Neural cell (in vitro differentiated cells): ENCODE measurements around the gene HIPK1. TPM values are rescaled to one million over a fixed set of nuclear protein-coding genes. Genes with fewer than 3 reads are reported as not detected.
A peak's percentile ranks its signal among the peaks of the same experiment; 100 is the strongest.

Source experiments
- H2AFZ ChIP-seq: fragments of 200-600, 300-800 bp; sonication (generic), shearing (Covaris generic); 2 replicates; pipeline ENCODE4 v1.6.0; 2014; ENCODE audit warnings: low read depth, mild to moderate bottlenecking, antibody characterized with exemption, low read length, moderate library complexity
- H3F3A ChIP-seq: fragments of 200-600 bp; shearing (Covaris generic); 2 replicates; pipeline ENCODE4 v1.6.1; 2016; ENCODE audit warnings: mild to moderate bottlenecking, moderate library complexity, mixed read lengths, antibody characterized with exemption, low read length; ENCODE audit not compliant: insufficient read depth, poor library complexity, severe bottlenecking
- H3K27ac ChIP-seq: fragments of 200-600, 300-800 bp; sonication (generic), shearing (Covaris generic); 2 replicates; pipeline ENCODE4 v1.5.1; 2014; ENCODE audit warnings: mild to moderate bottlenecking, low read length, moderate library complexity
- H3K27me3 ChIP-seq: fragments of 300-800, 200-600 bp; sonication (generic), shearing (Covaris generic); 2 replicates; pipeline ENCODE4 v1.6.0; 2014; ENCODE audit warnings: mild to moderate bottlenecking, low read depth, low read length, moderate library complexity; ENCODE audit not compliant: insufficient read depth
- H3K36me3 ChIP-seq: fragments of 300-800, 200-600 bp; sonication (generic), shearing (Covaris generic); 2 replicates; pipeline ENCODE4 v1.5.1; 2014; ENCODE audit warnings: mild to moderate bottlenecking, antibody characterized with exemption, low read length, moderate library complexity; ENCODE audit not compliant: insufficient read depth
- H3K4me2 ChIP-seq: fragments of 300-800, 200-600 bp; sonication (generic), shearing (Covaris generic); 2 replicates; pipeline ENCODE4 v1.6.0; 2014; ENCODE audit warnings: mild to moderate bottlenecking, low read length
- H3K4me3 ChIP-seq: fragments of 300-800, 200-600 bp; sonication (generic), shearing (Covaris generic); 2 replicates; pipeline ENCODE4 v1.5.1; 2014; ENCODE audit warnings: mild to moderate bottlenecking, low read length, moderate library complexity
- H3K79me2 ChIP-seq: fragments of 200-600 bp; shearing (Covaris generic); replicated peaks from 2 replicates; pipeline ENCODE4 v1.6.0; 2014; ENCODE audit warnings: mild to moderate bottlenecking, low read length, moderate library complexity; ENCODE audit not compliant: insufficient read depth
- H3K9ac ChIP-seq: fragments of 300-800, 200-600 bp; sonication (generic), shearing (Covaris generic); 2 replicates; pipeline ENCODE4 v1.6.1; 2016; ENCODE audit warnings: mild to moderate bottlenecking, low read length, mixed read lengths
- H3K9me2 ChIP-seq: fragments of 200-600 bp; shearing (Covaris generic); 2 replicates; pipeline ENCODE4 v1.6.1; 2016; ENCODE audit warnings: mild to moderate bottlenecking, low read length, mixed read lengths; ENCODE audit not compliant: insufficient read depth
- H3K9me3 ChIP-seq: fragments of 200-600, 300-800 bp; sonication (generic), shearing (Covaris generic); 2 replicates; pipeline ENCODE4 v1.6.1; 2016; ENCODE audit warnings: mild to moderate bottlenecking, mixed run types, low read length, moderate library complexity, mixed read lengths
- H4K20me1 ChIP-seq: fragments of 200-600 bp; shearing (Covaris generic); 2 replicates; pipeline ENCODE4 v1.6.1; 2016; ENCODE audit warnings: mild to moderate bottlenecking, mixed run types; ENCODE audit not compliant: insufficient read depth
- EP300 ChIP-seq: fragments of 450-650 bp; conservative IDR thresholded peaks from 2 replicates; pipeline ENCODE4 v1.6.1; 2014; ENCODE audit warnings: antibody characterized with exemption, mild to moderate bottlenecking, moderate library complexity; ENCODE audit not compliant: poor library complexity, severe bottlenecking
- EZH2 ChIP-seq: fragments of 200-600, 300-800 bp; shearing (Covaris generic), sonication (generic); IDR thresholded peaks from 2 replicates; pipeline ENCODE4 v1.6.1; 2014; ENCODE audit warnings: antibody characterized with exemption, low read length, borderline replicate concordance, mild to moderate bottlenecking; ENCODE audit not compliant: insufficient read depth, poor library complexity, severe bottlenecking
- MXI1 ChIP-seq: fragments of 450-650 bp; conservative IDR thresholded peaks from 2 replicates; pipeline ENCODE4 v1.6.1; 2014; ENCODE audit warnings: antibody characterized with exemption, mild to moderate bottlenecking; ENCODE audit not compliant: poor library complexity, severe bottlenecking
- POLR2AphosphoS5 ChIP-seq: IDR thresholded peaks from 2 replicates; pipeline ENCODE4 v1.6.1; 2012
- RAD21 ChIP-seq: fragments of 450-650 bp; conservative IDR thresholded peaks from 2 replicates; pipeline ENCODE4 v1.6.1; 2014; ENCODE audit warnings: antibody characterized with exemption, mild to moderate bottlenecking, moderate library complexity
- SMC3 ChIP-seq: fragments of 450-650 bp; conservative IDR thresholded peaks from 2 replicates; pipeline ENCODE4 v1.6.1; 2014; ENCODE audit warnings: antibody characterized with exemption, mild to moderate bottlenecking, moderate library complexity; ENCODE audit not compliant: poor library complexity
- TAF1 ChIP-seq: IDR thresholded peaks from 2 replicates; pipeline ENCODE4 v1.6.1; 2012; ENCODE audit warnings: low read depth
- polyA plus RNA-seq: library from polyadenylated mRNA; depleted of rRNA; stranded (reverse); fragments of >200 nt; gene quantifications from 2 replicates; pipeline ENCODE4 v1.2.3, GENCODE V29; 2014
- TF ChIP-seq, protein P1 (sequence below): fragments of 450-650 bp; IDR thresholded peaks from 2 replicates; pipeline ENCODE4 v1.5.1; 2014; ENCODE audit warnings: antibody characterized with exemption, mild to moderate bottlenecking, moderate library complexity; ENCODE audit not compliant: poor library complexity, severe bottlenecking
- TF ChIP-seq, protein P2 (sequence below): IDR thresholded peaks from 2 replicates; pipeline ENCODE4 v1.6.1; 2012; ENCODE audit warnings: borderline replicate concordance

HIPK1 gene
- polyA plus RNA-seq, 1 donor from 2014 or later, result 22.9 TPM

DNA sequence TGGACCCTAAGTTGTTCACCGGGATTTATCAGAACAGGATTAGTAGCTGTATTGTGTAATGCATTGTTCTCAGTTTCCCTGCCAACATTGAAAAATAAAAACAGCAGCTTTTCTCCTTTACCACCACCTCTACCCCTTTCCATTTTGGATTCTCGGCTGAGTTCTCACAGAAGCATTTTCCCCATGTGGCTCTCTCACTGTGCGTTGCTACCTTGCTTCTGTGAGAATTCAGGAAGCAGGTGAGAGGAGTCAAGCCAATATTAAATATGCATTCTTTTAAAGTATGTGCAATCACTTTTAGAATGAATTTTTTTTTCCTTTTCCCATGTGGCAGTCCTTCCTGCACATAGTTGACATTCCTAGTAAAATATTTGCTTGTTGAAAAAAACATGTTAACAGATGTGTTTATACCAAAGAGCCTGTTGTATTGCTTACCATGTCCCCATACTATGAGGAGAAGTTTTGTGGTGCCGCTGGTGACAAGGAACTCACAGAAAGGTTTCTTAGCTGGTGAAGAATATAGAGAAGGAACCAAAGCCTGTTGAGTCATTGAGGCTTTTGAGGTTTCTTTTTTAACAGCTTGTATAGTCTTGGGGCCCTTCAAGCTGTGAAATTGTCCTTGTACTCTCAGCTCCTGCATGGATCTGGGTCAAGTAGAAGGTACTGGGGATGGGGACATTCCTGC lies 46.2 kb downstream of the HIPK1 start:
- Histone ChIP-seq H4K20me1 (no peaks in the 10 kb centered on the region), H3K4me2 (no peak overlapping the region), H3K4me3 (no peak overlapping the region), H3K27me3 (no peaks in the 10 kb centered on the region), H3K9ac (no peak overlapping the region), H3K36me3 (peaks cover 7% of the 10 kb centered on the region), H3K9me2 (no peaks in the 10 kb centered on the region), H2AFZ (no peak overlapping the region), H3K9me3 (no peaks in the 10 kb centered on the region), H3K79me2 (no peaks in the 10 kb centered on the region), H3K27ac (no peak overlapping the region), H3F3A (no peaks in the 10 kb centered on the region)
- no peak for TF ChIP-seq TAF1
- no peak for TF ChIP-seq EZH2

DNA sequence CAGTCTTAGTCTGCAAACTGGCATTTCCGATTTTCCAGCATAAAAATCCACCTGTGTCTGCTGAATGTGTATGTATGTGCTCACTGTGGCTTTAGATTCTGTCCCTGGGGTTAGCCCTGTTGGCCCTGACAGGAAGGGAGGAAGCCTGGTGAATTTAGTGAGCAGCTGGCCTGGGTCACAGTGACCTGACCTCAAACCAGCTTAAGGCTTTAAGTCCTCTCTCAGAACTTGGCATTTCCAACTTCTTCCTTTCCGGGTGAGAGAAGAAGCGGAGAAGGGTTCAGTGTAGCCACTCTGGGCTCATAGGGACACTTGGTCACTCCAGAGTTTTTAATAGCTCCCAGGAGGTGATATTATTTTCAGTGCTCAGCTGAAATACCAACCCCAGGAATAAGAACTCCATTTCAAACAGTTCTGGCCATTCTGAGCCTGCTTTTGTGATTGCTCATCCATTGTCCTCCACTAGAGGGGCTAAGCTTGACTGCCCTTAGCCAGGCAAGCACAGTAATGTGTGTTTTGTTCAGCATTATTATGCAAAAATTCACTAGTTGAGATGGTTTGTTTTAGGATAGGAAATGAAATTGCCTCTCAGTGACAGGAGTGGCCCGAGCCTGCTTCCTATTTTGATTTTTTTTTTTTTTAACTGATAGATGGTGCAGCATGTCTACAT lies 47.6 kb downstream of the HIPK1 start:
- Histone ChIP-seq H2AFZ (no peak overlapping the region), H3K27ac (no peak overlapping the region), H3K9me3 (no peaks in the 10 kb centered on the region), H3K9ac (no peak overlapping the region), H3K79me2 (no peaks in the 10 kb centered on the region), H3K4me3 (no peak overlapping the region), H3K4me2 (no peak overlapping the region), H4K20me1 (no peaks in the 10 kb centered on the region), H3K27me3 (no peaks in the 10 kb centered on the region), H3K9me2 (no peaks in the 10 kb centered on the region), H3F3A (no peaks in the 10 kb centered on the region), H3K36me3 (no peaks in the 10 kb centered on the region)
- no peak for TF ChIP-seq EZH2
- TF ChIP-seq POLR2AphosphoS5, result no peak
- TF ChIP-seq SMC3, result peak; percentile 43
- no peak for TF ChIP-seq TAF1
- TF ChIP-seq MXI1, result no peak
- TF ChIP-seq, protein P1, sequence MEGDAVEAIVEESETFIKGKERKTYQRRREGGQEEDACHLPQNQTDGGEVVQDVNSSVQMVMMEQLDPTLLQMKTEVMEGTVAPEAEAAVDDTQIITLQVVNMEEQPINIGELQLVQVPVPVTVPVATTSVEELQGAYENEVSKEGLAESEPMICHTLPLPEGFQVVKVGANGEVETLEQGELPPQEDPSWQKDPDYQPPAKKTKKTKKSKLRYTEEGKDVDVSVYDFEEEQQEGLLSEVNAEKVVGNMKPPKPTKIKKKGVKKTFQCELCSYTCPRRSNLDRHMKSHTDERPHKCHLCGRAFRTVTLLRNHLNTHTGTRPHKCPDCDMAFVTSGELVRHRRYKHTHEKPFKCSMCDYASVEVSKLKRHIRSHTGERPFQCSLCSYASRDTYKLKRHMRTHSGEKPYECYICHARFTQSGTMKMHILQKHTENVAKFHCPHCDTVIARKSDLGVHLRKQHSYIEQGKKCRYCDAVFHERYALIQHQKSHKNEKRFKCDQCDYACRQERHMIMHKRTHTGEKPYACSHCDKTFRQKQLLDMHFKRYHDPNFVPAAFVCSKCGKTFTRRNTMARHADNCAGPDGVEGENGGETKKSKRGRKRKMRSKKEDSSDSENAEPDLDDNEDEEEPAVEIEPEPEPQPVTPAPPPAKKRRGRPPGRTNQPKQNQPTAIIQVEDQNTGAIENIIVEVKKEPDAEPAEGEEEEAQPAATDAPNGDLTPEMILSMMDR, result peak; percentile 55
- TF ChIP-seq RAD21, result peak; percentile 36
- no peak for TF ChIP-seq EP300
- TF ChIP-seq, protein P2, sequence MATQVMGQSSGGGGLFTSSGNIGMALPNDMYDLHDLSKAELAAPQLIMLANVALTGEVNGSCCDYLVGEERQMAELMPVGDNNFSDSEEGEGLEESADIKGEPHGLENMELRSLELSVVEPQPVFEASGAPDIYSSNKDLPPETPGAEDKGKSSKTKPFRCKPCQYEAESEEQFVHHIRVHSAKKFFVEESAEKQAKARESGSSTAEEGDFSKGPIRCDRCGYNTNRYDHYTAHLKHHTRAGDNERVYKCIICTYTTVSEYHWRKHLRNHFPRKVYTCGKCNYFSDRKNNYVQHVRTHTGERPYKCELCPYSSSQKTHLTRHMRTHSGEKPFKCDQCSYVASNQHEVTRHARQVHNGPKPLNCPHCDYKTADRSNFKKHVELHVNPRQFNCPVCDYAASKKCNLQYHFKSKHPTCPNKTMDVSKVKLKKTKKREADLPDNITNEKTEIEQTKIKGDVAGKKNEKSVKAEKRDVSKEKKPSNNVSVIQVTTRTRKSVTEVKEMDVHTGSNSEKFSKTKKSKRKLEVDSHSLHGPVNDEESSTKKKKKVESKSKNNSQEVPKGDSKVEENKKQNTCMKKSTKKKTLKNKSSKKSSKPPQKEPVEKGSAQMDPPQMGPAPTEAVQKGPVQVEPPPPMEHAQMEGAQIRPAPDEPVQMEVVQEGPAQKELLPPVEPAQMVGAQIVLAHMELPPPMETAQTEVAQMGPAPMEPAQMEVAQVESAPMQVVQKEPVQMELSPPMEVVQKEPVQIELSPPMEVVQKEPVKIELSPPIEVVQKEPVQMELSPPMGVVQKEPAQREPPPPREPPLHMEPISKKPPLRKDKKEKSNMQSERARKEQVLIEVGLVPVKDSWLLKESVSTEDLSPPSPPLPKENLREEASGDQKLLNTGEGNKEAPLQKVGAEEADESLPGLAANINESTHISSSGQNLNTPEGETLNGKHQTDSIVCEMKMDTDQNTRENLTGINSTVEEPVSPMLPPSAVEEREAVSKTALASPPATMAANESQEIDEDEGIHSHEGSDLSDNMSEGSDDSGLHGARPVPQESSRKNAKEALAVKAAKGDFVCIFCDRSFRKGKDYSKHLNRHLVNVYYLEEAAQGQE, result no peak
